Astrocyte of the spinal cord (primary cell): ENCODE measurements around the gene TIGD3.

ENCODE experiments used
- DNase-seq: peaks from one replicate; pipeline ENCODE4 v3.0.0; 2011; ENCODE audit warnings: low read depth, low spot score
- H3K4me3 ChIP-seq: 2 replicates; pipeline ENCODE4 v1.5.1; 2011; ENCODE audit warnings: low read depth, mild to moderate bottlenecking, low read length, moderate library complexity
- in situ Hi-C: cut with HindIII; loops from 2 replicates; pipeline ENCODE4 v1.10.0; 2017; ENCODE audit warnings: low sequenced_read_pairs
- TF ChIP-seq, protein P1 (sequence below): IDR thresholded peaks from 2 replicates; pipeline ENCODE4 v1.5.1; 2012; ENCODE audit warnings: low read depth, mild to moderate bottlenecking, low read length, inconsistent platforms

The TIGD3 gene

GRCh38 chr11:65381716-65382032 lies 27.1 kb downstream of the TIGD3 start:
- in situ Hi-C loops = no loop called here
- TF ChIP-seq, protein P1, sequence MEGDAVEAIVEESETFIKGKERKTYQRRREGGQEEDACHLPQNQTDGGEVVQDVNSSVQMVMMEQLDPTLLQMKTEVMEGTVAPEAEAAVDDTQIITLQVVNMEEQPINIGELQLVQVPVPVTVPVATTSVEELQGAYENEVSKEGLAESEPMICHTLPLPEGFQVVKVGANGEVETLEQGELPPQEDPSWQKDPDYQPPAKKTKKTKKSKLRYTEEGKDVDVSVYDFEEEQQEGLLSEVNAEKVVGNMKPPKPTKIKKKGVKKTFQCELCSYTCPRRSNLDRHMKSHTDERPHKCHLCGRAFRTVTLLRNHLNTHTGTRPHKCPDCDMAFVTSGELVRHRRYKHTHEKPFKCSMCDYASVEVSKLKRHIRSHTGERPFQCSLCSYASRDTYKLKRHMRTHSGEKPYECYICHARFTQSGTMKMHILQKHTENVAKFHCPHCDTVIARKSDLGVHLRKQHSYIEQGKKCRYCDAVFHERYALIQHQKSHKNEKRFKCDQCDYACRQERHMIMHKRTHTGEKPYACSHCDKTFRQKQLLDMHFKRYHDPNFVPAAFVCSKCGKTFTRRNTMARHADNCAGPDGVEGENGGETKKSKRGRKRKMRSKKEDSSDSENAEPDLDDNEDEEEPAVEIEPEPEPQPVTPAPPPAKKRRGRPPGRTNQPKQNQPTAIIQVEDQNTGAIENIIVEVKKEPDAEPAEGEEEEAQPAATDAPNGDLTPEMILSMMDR = no peak
- peak overlapping the region; percentile 27 for H3K4me3 ChIP-seq
- DNase-seq = peak; percentile 73

- peak; percentile 98 for DNase-seq
- in situ Hi-C loops = no loop called here
- TF ChIP-seq, protein P1 = peak; percentile 73
- peak within 1 kb of the TSS; percentile 27 for H3K4me3 ChIP-seq
These were observed 27.7 kb downstream of the TIGD3 start, which contains the start of gene SLC25A45 for GRCh38 chr11:65382033-65382803. TSS of gene SLC25A45 (minus strand) at chr11:65382646. CDS start at chr11:65381951, 695 bp downstream.

DNA sequence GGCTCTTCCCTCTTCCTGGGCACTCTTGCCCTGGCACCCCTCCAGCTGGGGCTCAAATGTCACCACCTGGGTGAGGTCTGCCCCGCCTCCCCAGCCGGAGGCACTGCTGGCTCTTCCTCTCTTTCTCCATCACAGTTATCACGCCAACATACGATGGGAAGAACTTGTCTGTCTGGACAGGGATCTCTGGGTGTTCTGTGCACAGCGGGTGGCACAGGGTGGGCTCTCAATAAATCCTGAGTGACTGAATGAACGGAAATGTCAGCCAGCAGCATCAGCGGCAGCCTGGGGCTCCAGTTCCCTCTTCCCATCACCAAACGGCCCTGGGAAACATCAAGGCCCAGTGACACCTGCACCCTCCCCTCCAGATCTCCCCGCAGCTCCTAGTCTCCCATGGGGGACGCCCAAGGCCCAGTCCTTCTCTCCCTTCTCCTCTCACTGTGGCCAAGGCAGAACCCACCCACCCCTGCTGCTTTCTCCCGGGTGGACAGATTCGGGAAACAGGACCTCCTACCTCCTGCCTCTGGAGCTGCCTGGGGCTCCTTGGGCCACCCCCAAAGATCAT lies 28.3 kb downstream of the TIGD3 start:
- DNase-seq = no peak
- TF ChIP-seq, protein P1 = no peak
- in situ Hi-C loops = no loop called here
- H3K4me3 ChIP-seq = peak overlapping the region; percentile 17

- TF ChIP-seq, protein P1 = no peak
- H3K4me3 ChIP-seq = no peak overlapping the region
- no peak for DNase-seq
- in situ Hi-C loops = no loop called here
These were observed 29.2 kb downstream of the TIGD3 start for GRCh38 chr11:65383778-65384177.

GRCh38 chr11:65384301-65384889 lies 29.8 kb downstream of the TIGD3 start:
- no peak overlapping the region for H3K4me3 ChIP-seq
- in situ Hi-C loops = no loop called here
- TF ChIP-seq, protein P1 = no peak
- peak; percentile 39 for DNase-seq

DNA sequence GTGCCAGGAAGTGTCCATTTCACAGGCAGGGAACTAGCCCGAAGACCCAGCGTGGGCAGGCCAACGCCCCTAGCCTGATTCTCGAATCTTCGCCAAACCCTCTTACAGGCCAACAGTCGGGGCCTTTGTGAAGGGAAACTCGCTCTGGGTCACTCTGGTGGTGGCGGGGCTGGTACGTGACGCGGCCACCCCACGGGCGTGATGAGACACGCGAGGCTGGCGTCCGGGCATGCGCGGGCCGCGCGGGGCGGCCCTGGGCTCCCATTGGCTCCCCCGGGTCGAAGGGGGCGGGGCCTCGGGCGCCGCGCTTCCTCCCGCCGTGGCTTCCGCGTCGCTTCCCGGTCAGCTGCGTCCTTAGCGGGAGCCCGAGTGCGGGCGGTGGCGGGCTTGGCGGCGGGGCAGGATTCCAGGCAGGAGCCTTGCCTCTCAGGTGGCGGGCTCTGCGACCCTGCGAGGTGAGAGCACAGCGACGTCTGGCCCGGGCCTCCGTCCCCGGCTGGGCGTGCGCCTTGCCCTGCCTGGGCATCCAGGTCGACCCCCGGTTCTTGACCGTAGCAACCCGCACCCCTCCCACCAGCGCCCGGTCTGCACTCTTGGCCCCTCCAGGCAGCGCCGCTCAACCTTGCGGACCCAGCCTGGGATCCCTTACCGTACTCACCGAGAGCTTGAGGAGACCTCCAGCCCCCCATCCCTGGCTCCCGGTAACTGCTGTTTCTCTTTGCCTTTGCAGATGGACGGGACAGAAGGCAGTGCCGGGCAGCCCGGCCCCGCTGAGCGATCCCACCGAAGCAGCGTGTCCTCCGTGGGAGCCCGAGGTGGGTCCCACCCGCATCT lies 32.0 kb downstream of the TIGD3 start, which contains the start of gene FRMD8:
Gene FRMD8 (plus strand): TSS at position 331 of the 834 bp plus-strand sequence. CDS start 400 bp downstream, at position 731.
- DNase-seq = peak; percentile 76
- in situ Hi-C loops = no loop called here

More for the DNA sequence above, 32.0 kb downstream of the TIGD3 start, which contains the start of gene FRMD8:
- TF ChIP-seq, protein P1 = no peak
- peak within 1 kb of the TSS; percentile 87 for H3K4me3 ChIP-seq
